Head of caudate nucleus (tissue), 42 donors: ENCODE results near the gene MAFF.
"Not testable (repeated sequence)": the region's sequence is repeated elsewhere in the genome, so short reads cannot be mapped to it uniquely, and the experiment has no call there.

ENCODE experiments used
- DNase-seq, 42 donors: peaks; one replicate each; pipeline versions ENCODE4 v3.0.0 to v3.0.0-alpha.2; 2020 to 2021; ENCODE audit warnings: mixed read lengths in 7 of 42
- intact Hi-C: fragments of 100-400 bp; cut with DNase I; formaldehyde crosslinking; loops from one replicate; pipeline ENCODE4 v1.15.0; 2022

Gene MAFF

GRCh38 chr22:38201711-38202436 lies at the start of gene MAFF:
TSS of gene MAFF (plus strand) at chr22:38201994. CDS start at chr22:38213854, 11,860 bp downstream.
- intact Hi-C loops, result no loop called here
- DNase-seq, result peak; percentile 81 to 97 (median 92)

GRCh38 chr22:38153821-38154562 lies 47.8 kb upstream of the MAFF start:
- DNase-seq, result no peak
- intact Hi-C loops, result no loop called here

- intact Hi-C loops, DNase-seq: not testable (repeated sequence)
These were observed 47.3 kb upstream of the MAFF start for GRCh38 chr22:38154563-38154915.

- DNase-seq, result no peak
- intact Hi-C loops, result no loop called here
These were observed 46.1 kb upstream of the MAFF start for GRCh38 chr22:38155703-38156102.

- intact Hi-C loops, result no loop called here
- peak in 1 of 42 donors; percentile 6 for DNase-seq
These were observed 38.6 kb upstream of the MAFF start for GRCh38 chr22:38162881-38163843.

GRCh38 chr22:38163844-38164550 lies 37.8 kb upstream of the MAFF start:
- DNase-seq, result peak in 1 of 42 donors; percentile 7

GRCh38 chr22:38164551-38164918 lies 37.3 kb upstream of the MAFF start:
- intact Hi-C loops, result no loop called here

More at GRCh38 chr22:38163844-38164550, 37.8 kb upstream of the MAFF start:
- intact Hi-C loops, result no loop called here

GRCh38 chr22:38165922-38166593 lies 35.7 kb upstream of the MAFF start:
- intact Hi-C loops, result no loop called here
- DNase-seq, result peak in 1 of 42 donors; percentile 21

More at GRCh38 chr22:38164551-38164918, 37.3 kb upstream of the MAFF start:
- no peak for DNase-seq

GRCh38 chr22:38167988-38168407 lies 33.8 kb upstream of the MAFF start:
- intact Hi-C loops, result no loop called here
- peak in 18 of 42 donors; percentile 20 to 79 (median 49) for DNase-seq

- intact Hi-C loops, result no loop called here
- peak in 1 of 42 donors; percentile 15 for DNase-seq
These were observed 32.7 kb upstream of the MAFF start for GRCh38 chr22:38169116-38169515.

GRCh38 chr22:38170469-38170868 lies 31.3 kb upstream of the MAFF start:
- no peak for DNase-seq
- intact Hi-C loops, result no loop called here

- DNase-seq, result peak in 4 of 42 donors; percentile 22 to 44 (median 31)
- intact Hi-C loops, result no loop called here
These were observed 29.6 kb upstream of the MAFF start for GRCh38 chr22:38171927-38172831.

GRCh38 chr22:38172832-38173640 lies 28.8 kb upstream of the MAFF start:
- intact Hi-C loops, result no loop called here
- DNase-seq, result peak in 35 of 42 donors; percentile 24 to 80 (median 62)

GRCh38 chr22:38173641-38173906 lies 28.2 kb upstream of the MAFF start:
- intact Hi-C loops, result no loop called here
- DNase-seq, result no peak

GRCh38 chr22:38174626-38175025 lies 27.2 kb upstream of the MAFF start:
- intact Hi-C loops, result no loop called here
- no peak for DNase-seq
